ENCODE measurements around the gene HCFC2.
"Not testable (repeated sequence)": the region's sequence is repeated elsewhere in the genome, so short reads cannot be mapped to it uniquely, and the experiment has no call there.

The HCFC2 gene

DNA sequence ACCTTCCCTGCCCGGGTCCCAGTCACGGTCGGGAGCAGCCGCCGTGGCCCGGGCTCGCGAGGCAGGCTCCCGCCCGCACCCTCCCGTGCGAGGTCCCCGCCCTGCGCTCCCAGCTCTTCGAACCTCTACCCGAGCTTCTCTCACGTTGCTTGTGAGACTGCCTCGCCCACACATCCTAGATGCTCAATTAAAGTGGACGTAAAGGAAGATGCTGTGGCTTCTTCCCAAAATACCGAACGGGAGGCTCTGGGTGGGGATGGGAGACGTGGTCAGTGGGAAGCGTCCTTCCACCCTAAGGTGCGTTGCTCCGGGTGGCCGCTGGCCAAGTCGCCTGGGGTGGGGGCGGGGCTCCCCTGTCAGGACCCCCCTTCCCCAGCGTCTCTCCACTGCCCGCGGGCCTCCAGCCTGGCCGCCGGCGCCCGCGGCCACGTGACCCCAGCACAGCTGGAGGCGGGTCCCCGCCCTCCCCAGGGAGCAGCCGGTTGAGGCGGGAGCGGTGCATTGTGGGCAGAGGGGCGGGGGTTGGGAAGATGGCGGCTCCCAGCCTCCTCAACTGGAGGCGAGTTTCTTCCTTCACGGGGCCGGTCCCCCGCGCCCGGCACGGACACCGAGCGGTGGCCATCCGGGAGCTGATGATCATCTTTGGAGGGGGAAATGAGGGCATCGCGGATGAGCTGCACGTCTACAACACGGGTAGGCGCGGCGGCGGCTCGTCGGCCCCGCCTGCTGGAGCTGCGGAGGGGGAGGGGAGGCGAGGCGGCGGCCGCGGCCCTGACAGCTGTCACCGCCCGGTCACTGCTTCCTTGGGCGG is at the start of gene HCFC2:
TSS of gene HCFC2 (plus strand) at position 501 of the 811 bp plus-strand sequence. CDS start at position 531, 30 bp downstream.
- peak; percentile 90 for DNase-seq (ENCODE audit: low spot score)

DNA sequence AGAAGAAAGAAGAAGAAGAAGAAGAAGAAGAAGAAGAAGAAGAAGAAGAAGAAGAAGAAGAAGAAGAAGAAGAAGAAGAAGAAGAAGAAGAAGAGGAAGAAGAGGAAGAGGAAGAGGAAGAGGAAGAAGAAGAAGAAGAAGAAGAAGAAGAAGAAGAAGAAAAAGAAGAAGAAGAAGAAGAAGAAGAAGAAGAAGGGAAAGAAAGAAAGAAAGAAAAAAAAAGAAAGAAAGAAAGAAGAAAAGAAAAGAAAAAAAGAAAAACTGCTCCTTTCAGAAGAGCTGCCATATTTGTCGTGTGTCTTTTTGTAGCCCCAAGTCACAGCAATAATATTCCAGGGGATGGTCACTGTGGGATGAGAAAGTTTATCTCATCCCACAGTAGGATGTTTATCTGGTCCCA is 42.5 kb upstream of the HCFC2 start:
- not testable (repeated sequence) for DNase-seq (ENCODE audit: low spot score)

DNA sequence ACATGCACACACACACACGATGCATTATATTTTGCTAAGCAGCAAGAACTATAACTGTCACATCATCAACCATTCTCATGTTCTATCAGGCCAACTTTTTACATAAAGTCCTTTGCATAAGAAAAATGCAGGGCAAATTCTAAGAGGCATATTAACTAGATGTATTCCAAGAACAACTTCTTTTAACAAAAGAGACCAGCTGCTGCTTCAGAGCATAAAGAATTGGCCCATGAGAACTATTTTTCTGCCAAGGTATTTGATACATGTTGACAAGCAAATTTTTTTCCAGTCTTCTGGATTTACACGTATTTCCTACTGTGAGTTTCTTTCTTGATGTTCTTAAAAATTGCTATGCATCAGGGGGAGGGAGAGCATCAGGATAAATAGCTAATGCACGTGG is 41.5 kb upstream of the HCFC2 start:
- no peak for DNase-seq (ENCODE audit: low spot score)

DNA sequence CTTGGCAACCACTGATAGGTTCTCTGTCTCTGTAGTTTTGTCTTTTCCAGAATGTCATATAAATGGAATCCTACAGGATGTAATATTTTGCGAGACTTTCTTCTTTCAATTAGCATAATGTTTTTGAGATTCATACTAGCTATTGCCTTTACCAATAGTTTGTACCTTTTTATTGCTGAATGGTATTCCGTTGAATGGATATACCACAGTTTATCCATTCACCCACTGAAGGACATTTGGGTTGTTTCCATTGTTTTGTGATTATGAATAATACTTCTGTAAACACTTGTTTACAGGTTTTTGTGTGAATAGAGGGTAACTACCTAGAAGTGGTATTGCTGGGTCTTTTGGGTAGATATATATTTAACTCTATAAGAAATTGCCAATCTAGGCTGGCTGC is 40.6 kb upstream of the HCFC2 start:
- no peak for DNase-seq (ENCODE audit: low spot score)

DNA sequence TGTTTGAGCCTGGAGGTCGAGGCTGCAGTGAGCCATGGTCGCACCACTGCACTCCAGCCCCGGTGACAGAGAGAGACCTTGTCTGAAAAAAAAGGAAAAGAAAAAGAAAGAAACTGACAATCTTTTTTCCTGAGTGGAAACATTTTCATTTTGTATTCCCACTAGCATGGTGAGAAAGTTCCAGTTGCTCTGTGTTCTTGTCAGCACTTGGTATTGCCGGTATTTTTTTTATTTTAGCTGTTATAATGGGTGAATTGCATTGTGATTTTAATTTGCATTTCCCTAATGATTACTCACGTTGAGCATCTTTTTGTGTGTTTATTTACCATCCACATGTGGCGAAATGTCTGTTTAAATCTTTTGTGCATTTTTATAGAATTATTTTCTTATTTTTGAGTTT is 40.0 kb upstream of the HCFC2 start:
- no peak for DNase-seq (ENCODE audit: low spot score)

DNA sequence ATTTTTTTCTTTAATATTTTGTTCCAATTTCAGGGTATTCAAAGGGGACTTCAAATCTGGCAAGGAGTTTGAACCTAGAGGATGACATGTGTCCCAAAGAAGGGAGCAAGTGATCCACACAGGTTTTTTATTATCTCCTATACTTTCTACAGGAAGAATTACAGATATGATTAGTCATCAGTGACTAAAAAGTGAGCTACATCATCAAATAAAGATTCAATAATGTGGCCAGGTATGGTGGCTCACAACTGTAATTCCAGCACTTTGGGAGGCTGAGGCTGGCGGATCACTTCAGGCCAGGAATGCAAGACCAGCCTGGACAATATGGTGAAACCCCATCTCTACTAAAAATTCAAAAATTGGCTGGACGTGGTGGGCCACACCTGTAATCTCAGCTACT is 38.6 kb upstream of the HCFC2 start:
- no peak for DNase-seq (ENCODE audit: low spot score)

DNA sequence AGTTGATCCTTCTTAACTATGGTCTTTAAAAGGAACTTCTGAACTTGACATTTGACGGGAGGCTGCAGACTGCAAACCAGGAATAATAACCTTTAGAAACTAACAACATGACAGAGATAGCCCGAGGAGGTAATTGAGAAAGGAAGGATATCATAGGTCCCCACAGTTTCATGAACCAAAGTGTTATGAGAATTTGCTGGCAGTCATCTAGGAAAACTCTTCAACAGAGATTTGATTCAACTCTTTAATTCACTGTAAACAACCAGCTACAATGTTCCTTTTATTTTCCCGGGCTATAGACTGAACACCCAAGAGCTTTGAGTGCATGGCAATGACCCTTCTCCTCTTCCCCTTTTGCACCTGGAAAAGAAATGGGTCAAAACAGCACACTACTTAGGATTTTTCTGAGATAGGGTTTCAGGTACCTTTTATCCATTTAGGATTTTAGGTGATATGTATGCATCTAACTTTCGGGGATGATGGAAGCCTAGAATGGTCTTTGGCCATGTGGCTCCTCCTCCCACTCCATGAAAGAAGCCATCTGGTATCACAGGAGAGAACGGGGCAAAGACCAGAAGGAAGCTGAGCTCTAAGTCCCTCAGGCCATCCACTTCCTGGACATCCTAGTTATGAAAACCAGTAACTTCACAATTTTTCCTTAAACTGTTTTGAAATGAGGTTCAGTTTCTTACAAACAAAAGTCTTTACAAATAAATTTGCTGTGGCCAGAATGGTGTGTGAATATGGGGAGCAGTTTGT is 37.3 kb upstream of the HCFC2 start:
- peak; percentile 4 for DNase-seq (ENCODE audit: low spot score)

DNA sequence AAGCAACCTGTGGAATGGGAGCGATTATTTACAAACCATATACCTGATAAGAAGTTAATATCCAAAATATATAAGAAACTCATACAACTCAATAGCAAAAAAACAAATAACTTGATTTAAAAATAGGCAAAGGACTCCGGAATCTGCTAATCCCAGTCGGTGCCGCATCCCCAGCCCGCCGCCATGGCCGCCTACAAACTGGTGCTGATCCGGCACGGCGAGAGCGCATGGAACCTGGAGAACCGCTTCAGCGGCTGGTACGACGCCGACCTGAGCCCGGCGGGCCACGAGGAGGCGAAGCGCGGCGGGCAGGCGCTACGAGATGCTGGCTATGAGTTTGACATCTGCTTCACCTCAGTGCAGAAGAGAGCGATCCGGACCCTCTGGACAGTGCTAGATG is 33.7 kb upstream of the HCFC2 start:
- DNase-seq (ENCODE audit: low spot score) = not testable (repeated sequence)

DNA sequence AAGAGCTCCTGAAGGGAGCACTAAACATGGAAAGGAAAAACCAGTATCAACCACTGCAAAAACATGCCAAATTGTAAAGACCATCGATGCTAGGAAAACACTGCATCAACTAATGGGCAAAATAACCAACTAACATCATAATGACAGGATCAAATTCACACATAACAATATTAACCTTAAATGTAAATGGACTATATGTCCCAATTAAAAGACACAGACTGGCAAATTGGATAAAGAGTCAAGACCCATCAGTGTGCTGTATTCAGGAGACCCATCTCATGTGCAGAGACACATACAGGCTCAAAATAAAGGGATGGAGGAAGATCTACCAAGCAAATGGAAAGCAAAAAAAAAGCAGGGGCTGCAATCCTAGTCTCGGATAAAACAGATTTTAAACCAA is 28.2 kb upstream of the HCFC2 start:
- not testable (repeated sequence) for DNase-seq (ENCODE audit: low spot score)

DNA sequence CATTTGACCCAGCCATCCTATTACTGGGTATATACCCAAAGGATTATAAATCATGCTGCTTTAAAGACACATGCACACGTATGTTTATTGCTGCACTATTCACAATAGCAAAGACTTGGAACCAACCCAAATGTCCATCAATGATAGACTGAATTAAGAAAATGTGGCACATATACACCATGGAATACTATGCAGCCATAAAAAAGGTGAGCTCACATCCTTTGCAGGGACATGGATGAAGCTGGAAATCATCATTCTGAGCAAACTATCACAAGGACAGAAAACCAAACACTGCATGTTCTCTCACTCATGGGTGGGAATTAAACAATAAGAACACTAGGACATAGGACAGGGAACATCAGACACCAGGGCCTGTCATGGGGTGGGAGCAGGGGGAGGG is 24.6 kb upstream of the HCFC2 start:
- not testable (repeated sequence) for DNase-seq (ENCODE audit: low spot score)

DNA sequence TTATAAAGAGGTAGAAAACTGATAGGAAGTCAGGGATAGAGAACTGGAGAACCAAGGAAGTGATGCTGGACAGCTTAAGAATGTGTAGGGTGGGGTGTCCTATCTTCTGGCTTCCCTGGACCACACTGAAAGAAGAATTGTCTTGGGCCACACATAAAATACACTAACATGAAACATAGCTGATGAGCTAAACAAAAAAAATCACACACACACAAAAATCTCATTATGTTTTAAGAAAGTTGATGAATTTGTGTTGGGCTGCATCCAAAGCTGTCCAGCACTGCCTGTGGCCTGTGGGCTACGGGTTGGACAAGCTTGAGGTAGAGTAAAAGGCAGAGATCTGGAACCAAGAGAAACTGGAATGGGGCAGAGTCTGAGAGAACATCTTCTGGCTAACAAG is 21.8 kb upstream of the HCFC2 start:
- DNase-seq (ENCODE audit: low spot score) = no peak

DNA sequence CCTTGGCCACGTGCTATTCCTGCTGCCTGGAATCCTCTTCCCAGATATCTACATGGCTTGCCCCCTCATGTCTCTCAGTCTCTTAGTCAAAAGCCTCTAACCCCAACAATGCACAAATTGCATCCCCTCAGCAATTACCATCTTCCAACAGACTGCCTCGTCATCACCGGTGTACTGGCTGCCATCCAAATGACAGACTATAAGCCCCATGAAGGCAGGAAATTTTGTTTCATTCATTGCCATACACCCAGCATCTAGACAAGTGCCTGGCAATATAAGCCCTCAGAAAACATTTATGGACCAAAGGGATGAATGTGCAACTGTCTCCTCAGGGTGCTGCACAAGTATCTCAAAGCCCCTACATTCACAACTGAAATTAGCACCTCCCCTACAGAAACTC is 20.2 kb upstream of the HCFC2 start:
- no peak for DNase-seq (ENCODE audit: low spot score)

DNA sequence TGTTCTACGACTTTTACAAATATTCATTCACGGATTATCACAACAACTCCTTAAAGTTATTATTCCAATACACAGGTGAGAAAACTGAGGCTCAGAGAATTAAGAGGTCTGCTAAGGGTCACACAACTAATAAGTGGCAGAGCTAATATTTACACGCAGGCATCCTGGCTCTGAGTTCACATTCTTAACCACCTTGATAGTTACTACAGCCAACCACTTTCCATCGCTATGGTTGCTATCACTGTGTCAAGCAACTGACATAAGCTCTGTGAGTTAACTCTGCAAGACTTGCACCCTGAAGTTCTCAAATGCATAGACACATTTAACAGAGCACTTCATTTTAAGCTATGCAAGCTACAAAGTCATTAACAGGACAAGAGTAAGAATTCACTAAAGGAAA is 18.0 kb upstream of the HCFC2 start:
- DNase-seq (ENCODE audit: low spot score) = no peak

DNA sequence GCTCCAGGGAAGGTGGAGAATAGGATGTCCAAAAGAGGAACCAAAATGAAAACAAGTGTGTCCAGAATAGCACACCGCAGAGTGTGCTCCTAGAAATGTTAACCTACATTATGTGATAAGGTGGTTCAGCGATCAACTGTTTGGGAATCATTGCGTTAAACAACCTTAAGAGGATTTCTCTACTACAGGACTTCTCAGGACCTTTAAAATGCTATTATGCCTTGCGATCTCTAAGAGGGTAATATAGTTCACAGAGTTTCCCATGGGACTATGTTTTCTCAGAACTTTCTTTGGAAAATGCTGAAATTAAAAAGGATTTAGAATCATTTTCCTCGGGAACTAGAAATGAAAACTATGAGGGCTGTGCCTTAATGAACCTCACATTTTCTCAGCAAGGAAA is 16.2 kb upstream of the HCFC2 start:
- no peak for DNase-seq (ENCODE audit: low spot score)

DNA sequence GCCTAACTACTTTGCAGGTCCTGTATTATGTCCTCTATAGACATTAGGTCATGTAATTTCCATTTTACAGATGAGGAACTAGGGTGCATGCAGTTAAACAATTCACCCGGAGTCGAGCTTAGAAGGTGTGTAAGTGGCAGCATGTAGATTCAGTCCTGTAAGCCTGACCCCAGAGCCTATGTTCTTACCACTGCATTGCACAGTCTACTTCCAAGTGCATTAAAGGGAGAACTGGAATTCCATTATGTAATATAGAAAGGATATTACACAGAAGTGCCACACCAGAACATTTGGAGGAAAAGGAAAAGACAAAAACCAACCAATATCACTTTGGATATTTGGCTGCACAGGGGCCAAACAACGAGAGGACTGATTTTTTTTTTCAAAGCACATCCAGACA is 15.5 kb upstream of the HCFC2 start:
- no peak for DNase-seq (ENCODE audit: low spot score)

DNA sequence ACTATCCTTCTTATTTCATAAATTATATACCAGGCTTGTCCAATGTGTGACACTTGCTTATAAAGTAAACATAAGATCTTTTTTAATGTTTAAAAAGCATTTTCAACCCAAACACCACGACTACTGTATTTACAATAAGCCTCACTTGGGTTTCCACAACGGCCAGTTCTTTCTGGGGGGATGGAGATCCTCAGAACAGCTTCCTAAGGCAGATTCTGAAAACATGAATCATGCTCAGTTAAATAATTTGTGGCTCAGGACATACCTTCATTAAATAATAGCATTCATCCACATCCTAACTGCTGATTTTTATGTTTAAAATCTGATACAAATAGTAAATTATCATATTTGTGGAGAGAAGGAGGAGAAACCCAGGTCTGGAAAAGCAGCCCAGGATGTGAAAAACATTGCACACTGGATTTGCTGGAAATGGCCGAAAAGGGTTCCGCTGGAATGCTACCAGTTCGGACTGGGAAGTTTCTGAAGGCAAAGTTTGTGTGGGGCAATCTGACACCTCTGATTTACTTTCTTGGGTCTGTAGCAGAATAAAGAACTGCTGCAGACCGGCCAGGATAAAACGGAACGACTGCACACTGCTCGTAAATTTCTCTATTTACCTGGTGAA is 14.9 kb upstream of the HCFC2 start:
- DNase-seq (ENCODE audit: low spot score) = no peak

DNA sequence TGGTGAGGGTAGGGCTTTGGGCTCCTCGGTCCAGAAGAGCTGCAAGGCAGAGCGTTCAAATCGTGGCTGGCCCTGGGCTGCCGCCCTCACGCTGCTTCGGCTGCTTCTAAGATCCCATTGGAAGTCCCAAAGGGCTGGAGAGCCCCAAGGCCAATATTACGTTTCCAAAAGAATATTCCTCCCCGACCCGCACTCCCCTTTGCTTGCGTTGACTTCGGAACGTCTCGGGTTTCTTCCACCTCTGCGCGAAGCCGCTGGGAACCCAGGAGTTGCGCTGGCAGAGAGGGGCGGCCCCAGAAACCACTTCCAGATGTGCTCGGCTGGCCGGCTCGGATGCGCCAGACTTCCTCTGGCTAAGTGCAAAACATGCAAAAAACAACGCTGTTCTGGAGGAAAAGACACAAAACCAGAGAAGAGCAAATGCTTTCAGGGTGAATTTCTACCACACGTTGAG is 14.4 kb upstream of the HCFC2 start, which contains the start of gene GLT8D2:
TSS of gene GLT8D2 (minus strand) at position 285 of the 454 bp plus-strand sequence. CDS start 30,539 bp downstream, outside the sequence.
- no peak for DNase-seq (ENCODE audit: low spot score)

DNA sequence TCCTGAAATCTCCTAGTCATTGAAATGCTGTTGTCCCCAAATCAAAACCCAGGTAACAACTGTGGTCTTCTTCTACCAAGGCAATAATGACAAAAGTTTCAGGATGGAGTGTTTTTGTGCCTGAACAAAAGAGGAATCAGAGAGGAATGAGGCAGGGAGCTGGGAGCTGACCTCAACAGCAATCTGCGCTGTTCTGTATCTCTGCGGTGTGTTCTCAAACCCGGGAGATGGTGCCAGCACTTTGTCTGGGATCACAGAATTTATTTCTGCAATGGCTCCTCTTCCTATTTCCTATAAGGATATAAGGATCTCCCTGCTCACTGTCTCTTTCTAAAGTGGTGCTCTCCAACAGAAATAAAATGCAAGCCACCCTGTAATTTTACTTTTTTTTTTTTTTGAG is 13.9 kb upstream of the HCFC2 start:
- DNase-seq (ENCODE audit: low spot score) = no peak

DNA sequence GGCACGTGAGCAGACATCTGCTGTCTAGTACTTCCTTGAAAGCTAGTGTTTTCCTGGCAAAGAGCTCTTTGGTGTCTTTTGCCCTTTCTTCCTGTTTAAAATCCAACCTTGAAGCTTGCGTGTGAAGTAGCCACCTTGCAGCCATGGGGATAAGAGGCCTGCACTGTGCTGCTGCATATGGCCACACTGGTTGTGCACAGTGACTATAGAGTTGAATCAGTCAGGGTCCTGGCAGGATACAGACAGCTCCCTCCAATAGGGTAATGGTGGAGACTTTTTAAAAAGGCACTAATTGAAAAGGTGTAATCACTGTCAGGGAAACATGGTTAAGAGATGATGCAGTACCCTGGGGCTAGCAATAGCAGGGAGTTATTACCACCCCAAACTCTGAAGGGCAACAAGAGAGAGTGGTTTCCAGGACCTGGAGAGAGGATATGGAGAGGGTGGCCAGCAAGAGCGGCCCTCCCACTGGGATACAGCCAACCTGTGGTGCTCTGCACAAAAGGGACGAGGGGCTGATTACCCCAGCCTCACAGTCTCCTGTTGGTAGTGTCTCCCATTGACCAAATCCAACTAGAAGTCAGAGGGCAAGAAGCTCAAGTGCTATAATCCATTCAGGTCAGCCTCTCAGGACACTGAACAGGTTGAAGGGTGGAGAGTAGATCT is 9.5 kb upstream of the HCFC2 start:
- DNase-seq (ENCODE audit: low spot score) = no peak

DNA sequence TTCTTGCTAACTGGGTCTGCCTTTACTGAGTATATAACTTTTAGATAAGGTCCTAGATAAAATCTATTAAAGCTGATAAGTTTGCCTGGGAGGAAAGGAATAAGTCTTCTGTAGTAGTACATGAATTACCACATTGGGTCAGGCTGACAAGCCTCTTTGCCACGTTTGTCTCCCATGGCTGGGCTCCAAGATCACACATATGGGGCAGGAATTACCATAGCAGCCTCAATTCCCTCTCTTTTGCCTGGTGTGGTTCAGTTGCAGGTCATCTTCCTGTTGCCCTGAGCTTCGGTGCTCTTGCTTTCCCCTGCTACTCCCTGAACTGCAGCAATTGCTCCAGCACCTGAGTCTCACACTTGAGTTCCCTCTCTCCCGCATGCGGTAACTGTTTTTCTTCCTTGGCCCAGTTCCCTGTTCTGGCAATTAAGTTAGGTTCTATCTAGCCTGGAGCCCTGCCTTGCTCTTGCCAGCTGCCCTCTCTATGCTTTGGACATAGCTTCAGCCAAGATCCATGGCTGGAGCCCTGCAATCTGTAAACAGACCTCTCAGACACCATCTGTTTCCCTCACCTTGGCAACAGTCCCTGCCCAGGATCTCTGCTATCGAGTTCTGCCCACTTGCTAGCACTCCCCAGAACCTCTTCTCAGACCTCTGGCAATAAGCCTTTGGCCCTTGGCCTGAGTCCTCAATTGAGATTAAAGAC is 8.5 kb upstream of the HCFC2 start:
- peak; percentile 21 for DNase-seq (ENCODE audit: low spot score)

DNA sequence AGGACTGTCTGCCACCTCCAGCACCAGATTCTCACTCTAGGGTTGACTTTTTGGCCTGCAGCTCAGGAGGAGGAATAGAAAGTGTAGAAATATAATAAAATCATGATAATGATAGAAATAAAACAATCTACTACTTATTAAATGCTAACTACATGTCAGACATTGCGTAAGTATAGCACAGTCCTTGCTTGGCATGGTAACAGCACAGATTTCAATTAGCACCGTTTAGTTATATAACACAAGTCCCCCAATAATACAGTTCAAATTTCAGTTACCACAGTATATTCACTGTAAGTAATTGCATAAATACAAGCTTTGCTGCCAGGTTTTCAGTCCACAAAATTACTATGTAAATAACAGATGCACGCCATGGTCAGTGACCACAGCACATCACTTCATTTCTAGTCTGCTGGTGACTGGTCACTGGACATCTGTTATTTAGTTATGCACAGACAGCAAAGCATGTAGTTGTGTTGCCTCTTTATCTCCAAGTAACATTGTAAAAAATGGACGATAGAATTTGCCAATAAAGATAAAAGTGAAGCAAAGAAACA is 7.8 kb upstream of the HCFC2 start:
- no peak for DNase-seq (ENCODE audit: low spot score)

Measured in pons (tissue), 1 donor.